ENCODE data around the gene PIGX.

Gene PIGX

DNA sequence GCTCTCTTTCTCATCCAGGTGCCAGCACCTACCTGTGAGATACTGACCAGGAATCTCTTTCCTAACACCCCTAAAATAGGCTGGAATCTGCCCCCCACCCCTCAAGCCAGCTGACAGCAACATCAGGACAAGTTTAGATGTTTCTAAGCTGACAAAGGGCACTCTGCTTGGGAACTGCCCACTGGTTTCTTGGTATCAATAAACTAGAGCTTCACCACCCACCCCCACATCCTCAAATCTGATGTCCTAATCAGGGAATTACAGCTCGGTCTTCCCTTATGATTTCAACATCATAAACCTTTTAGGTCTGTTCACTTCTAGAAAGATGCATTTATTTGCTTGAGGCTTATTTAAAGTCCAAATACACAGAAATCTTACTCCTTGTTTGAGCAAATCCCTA, 34.8 kb upstream of the PIGX start:
- no peak overlapping the region for H3K4me3 ChIP-seq (ENCODE audit: low read length)
- no peak for TF ChIP-seq CTCF (conservative IDR thresholded peaks at IDR 0.05; ENCODE audit: low read depth, low read length)
- DNase-seq (ENCODE audit: low read depth) = no peak

- no peak for TF ChIP-seq CTCF (conservative IDR thresholded peaks at IDR 0.05; ENCODE audit: low read depth, low read length)
- DNase-seq (ENCODE audit: low read depth) = no peak
- no peak overlapping the region for H3K4me3 ChIP-seq (ENCODE audit: low read length)
Observed at GRCh38 chr3:196677931-196678330, 34.2 kb upstream of the PIGX start.

- DNase-seq (ENCODE audit: low read depth) = no peak
- no peak overlapping the region for H3K4me3 ChIP-seq (ENCODE audit: low read length)
- peak; percentile 82 for TF ChIP-seq CTCF (conservative IDR thresholded peaks at IDR 0.05; ENCODE audit: low read depth, low read length)
Observed at GRCh38 chr3:196684548-196685407, 27.4 kb upstream of the PIGX start.

DNA sequence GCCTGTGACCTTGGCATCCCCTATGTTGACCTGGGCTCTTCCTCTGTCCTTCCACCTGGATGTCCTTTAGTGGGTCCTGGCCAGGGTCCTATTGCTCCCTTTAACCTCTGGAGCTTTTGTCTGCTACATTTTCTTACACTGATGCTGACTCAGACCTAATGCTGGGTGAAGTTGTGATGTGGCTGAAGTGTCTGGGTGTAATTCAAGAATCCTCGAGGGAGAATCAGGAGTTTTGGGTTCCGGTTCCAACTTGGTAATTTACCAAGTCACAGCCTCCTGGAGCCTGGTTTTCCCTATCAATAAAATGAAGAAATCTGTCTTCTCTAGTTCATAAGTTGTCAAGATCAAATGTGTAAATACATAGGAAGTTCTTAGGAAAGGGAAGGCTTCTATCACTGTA, 25.7 kb upstream of the PIGX start:
- DNase-seq (ENCODE audit: low read depth) = no peak
- no peak for TF ChIP-seq CTCF (conservative IDR thresholded peaks at IDR 0.05; ENCODE audit: low read depth, low read length)
- H3K4me3 ChIP-seq (ENCODE audit: low read length) = no peak overlapping the region

- no peak for DNase-seq (ENCODE audit: low read depth)
- no peak overlapping the region for H3K4me3 ChIP-seq (ENCODE audit: low read length)
Observed at GRCh38 chr3:196688349-196688748, 23.8 kb upstream of the PIGX start.

DNA sequence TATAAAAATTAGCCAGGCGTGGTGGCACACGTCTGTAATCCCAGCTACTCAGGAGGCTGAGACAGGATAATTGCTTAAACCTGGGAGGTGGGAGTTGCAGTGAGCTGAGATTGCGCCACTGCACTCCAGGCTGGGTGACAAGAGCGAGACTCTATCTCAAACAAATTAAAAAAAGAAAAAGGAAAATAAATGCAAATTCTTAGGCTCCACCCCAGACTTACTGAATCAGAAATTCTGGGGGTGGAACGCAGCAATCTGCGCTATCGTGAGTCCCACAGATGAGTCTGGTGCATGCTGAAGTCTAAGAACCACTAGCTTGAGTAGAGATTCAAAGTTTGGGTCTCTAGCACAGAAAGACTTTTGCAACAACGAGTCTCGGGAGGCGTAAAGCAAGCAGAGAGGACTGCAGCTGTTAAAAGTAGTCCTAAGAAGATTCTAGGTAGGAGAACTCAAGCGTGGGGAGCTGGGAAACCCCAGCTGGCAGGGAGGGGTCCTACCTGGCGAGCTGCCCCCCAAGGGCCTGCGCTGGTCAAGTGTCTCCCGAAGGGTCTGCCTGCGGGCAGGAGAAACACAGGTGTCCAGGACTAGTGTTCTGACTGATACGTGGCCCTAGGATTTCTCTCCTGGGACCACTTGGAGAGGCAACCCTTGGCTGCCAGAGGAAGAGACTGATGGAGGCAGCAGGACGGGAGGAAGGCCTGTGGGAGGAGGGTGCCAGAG, 22.1 kb upstream of the PIGX start:
- DNase-seq (ENCODE audit: low read depth) = no peak
- H3K4me3 ChIP-seq (ENCODE audit: low read length) = no peak overlapping the region

More at GRCh38 chr3:196688349-196688748, 23.8 kb upstream of the PIGX start:
- no peak for TF ChIP-seq CTCF (conservative IDR thresholded peaks at IDR 0.05; ENCODE audit: low read depth, low read length)

More for the DNA sequence above, 22.1 kb upstream of the PIGX start:
- TF ChIP-seq CTCF (conservative IDR thresholded peaks at IDR 0.05; ENCODE audit: low read depth, low read length) = no peak

Data from retinal pigment epithelial cell (primary cell).